ENCODE results near the gene GRID2. TPM values are rescaled to one million over a fixed set of nuclear protein-coding genes. Genes with fewer than 3 reads are reported as not detected.

GRID2 gene
- total and polyA plus RNA-seq, 11 donors = 0.29 to 0.38 (median 0.33) TPM; not detected in 8

DNA sequence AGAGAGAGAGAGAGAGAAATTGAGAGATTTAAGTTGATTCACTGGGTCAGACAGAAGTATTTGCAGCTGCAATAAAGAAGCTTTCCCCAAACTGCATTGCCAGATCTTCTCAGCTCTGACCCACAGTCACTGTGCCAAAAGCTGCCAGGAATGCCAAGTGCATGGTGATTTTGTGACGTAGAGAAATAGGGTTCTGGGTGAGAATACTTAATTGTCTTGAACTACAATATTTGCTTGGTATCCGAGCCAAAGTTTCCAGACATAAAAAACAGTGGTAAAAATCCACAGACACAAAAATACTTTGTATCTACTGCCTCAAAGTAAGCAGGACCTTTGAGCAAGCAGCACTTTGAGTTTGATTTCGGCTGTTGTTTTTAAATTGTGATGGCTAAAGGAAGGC, 331.1 kb downstream of the GRID2 start:
- TF ChIP-seq, protein P1, sequence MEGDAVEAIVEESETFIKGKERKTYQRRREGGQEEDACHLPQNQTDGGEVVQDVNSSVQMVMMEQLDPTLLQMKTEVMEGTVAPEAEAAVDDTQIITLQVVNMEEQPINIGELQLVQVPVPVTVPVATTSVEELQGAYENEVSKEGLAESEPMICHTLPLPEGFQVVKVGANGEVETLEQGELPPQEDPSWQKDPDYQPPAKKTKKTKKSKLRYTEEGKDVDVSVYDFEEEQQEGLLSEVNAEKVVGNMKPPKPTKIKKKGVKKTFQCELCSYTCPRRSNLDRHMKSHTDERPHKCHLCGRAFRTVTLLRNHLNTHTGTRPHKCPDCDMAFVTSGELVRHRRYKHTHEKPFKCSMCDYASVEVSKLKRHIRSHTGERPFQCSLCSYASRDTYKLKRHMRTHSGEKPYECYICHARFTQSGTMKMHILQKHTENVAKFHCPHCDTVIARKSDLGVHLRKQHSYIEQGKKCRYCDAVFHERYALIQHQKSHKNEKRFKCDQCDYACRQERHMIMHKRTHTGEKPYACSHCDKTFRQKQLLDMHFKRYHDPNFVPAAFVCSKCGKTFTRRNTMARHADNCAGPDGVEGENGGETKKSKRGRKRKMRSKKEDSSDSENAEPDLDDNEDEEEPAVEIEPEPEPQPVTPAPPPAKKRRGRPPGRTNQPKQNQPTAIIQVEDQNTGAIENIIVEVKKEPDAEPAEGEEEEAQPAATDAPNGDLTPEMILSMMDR (IDR thresholded peaks at IDR 0.05) = no peak
- no peak for TF ChIP-seq POLR2A (IDR thresholded peaks at IDR 0.05)
- Histone ChIP-seq H3K36me3 (no peaks in the 10 kb centered on the region), H3K27me3 (no peaks in the 10 kb centered on the region), H3K27ac (no peak overlapping the region), H3K4me3 (no peak overlapping the region), H3K9me3 (no peaks in the 10 kb centered on the region), H3K4me1 (no peaks in the 10 kb centered on the region)
- DNase-seq (no peak), ATAC-seq (no peak)
- intact Hi-C loops (cut with DNase I) = no loop called here
- WGBS, 4 donors = 59 to 72% (median 66%) methylated on average over 3 of the region's 3 CpGs

DNA sequence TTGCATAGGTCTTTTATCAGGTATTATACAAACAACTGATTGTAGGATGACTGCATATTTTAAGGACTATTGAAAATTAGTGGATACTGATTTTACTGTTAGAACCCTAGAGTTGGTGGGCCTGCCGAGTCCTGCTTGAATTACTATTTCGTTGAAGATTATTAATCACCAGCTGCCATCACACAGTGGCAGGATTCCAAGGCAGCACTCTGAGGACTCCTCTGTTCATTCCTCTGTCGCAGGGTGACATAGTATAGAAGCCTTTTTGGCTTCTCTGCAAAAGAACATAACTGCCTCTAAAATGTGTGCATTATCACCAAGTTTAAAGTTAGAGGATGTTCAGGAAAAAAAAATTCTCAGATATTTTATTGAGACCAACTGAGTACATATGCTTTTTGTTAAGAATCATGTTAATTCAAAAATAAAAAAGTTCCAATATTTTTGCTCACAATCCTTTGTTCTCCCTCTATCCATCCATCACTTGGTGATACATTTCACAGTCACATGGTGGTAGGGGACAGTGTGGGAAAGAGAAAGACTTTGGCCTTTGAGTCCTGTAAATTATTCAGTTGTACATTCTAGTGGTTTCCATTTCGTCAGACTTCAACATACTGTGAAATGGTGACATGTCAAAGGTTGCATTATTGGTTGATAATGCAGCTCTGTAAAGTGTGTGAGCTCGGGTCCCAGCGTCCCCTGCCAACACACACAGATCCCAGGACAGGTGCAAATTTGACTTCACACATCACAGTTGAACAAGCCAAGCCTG, 332.5 kb downstream of the GRID2 start:
- no peak overlapping the region for H3K4me3 ChIP-seq
- H3K36me3 ChIP-seq = no peaks in the 10 kb centered on the region
- no peaks in the 10 kb centered on the region for H3K9me3 ChIP-seq
- no peak for ATAC-seq
- 38 to 49% (median 45%) methylated on average over 6 of the region's 6 CpGs for WGBS, 4 donors
- no peak overlapping the region for H3K27ac ChIP-seq
- H3K4me1 ChIP-seq = no peaks in the 10 kb centered on the region
- no peaks in the 10 kb centered on the region for H3K27me3 ChIP-seq
- TF ChIP-seq POLR2A (IDR thresholded peaks at IDR 0.05) = no peak
- TF ChIP-seq, protein P1 (IDR thresholded peaks at IDR 0.05) = no peak
- intact Hi-C loops (cut with DNase I) = no loop called here
- no peak for DNase-seq

DNA sequence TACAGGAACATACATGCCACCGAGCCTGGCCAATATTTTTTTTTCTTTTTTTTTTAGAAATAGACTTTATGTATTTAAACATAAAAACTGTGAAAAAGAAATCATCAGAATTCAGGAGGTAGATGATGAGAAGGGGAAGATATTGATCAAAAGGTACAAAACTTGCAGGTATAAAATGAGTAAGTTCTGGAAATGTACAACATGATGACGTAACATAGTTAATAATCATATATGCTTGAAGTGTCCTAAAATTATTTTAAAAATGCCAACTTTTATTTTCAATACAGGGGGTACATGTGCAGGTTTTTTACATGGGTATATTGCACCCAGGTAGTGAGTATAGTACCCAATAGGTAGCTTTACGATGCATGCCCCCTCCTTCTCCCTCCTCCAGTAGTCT, 337.6 kb downstream of the GRID2 start:
- Histone ChIP-seq H3K4me3 (no peak overlapping the region), H3K27ac (no peak overlapping the region), H3K9me3 (peaks cover 0 to 3% (median 0%) of the 10 kb centered on the region in 12 donors), H3K4me1 (no peaks in the 10 kb centered on the region), H3K36me3 (no peaks in the 10 kb centered on the region), H3K27me3 (no peaks in the 10 kb centered on the region)
- intact Hi-C loops (cut with DNase I) = no loop called here
- WGBS, 4 donors = 81 to 88% (median 84%) methylated on average over 3 of the region's 3 CpGs
- ATAC-seq = no peak
- DNase-seq = no peak
- TF ChIP-seq, protein P1 (IDR thresholded peaks at IDR 0.05) = no peak
- no peak for TF ChIP-seq POLR2A (IDR thresholded peaks at IDR 0.05)

DNA sequence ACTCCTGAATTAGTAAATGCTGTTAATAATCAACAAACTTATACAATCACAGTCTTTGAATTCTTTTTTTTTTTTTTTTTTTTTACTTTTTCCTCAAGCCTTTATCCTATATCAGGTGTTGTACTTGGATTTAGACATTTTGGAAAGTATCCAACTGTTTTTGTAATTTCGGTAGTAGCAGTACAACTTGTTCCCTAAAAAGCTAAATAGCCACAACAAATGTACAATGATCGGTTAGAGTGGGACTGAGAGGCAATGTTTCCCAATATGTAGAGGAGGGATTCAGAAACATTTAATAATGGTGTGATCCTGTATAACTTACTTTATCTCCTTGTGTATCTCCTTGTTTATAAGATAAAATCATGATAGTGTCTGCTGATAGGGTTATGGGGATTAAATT, 343.1 kb downstream of the GRID2 start:
- Histone ChIP-seq H3K4me3 (no peak overlapping the region), H3K9me3 (peaks cover 0 to 3% (median 0%) of the 10 kb centered on the region in 12 donors), H3K4me1 (no peaks in the 10 kb centered on the region), H3K36me3 (no peaks in the 10 kb centered on the region), H3K27me3 (no peaks in the 10 kb centered on the region), H3K27ac (no peak overlapping the region)
- ATAC-seq (no peak), DNase-seq (no peak)
- WGBS, 4 donors = 68 to 78% (median 76%) methylated on average over 2 of the region's 2 CpGs
- intact Hi-C loops (cut with DNase I) = no loop called here
- TF ChIP-seq, protein P1 (IDR thresholded peaks at IDR 0.05) = no peak
- no peak for TF ChIP-seq POLR2A (IDR thresholded peaks at IDR 0.05)
